ENCODE data around the gene SLC24A4. TPM values are rescaled to one million over a fixed set of nuclear protein-coding genes. Genes with fewer than 3 reads are reported as not detected.

The SLC24A4 gene
- total RNA-seq, 1 donor from 2014 or later = 0.36 TPM

DNA sequence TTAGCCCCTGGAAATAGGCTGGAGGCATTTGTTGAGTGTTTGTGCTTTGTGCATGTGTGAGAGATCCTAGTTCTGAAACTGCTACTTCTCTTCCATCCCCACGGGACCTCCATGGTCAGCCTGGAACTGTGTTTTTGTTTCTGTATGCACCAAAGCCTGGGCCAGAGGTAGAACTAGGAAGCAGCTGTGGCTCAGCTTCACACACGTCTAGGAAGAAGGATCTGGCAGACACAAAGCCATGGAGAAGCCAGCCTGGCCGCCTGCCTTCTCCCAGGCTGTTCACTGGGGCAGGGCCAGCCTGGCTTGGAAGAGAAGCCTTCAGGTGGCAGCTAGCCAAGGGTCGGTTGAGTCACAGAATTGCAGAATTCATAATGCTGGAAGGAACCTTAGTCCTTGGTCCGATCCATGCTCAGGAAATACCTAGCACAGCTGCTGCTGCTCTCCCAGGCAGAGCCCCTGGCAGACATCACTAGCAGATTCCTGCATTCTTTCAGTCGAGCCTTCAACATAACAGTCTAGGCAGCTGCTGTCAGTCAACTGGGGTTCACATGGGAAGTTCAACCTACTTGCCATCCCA is 217.6 kb downstream of the SLC24A4 start:
- TF ChIP-seq, protein P1, sequence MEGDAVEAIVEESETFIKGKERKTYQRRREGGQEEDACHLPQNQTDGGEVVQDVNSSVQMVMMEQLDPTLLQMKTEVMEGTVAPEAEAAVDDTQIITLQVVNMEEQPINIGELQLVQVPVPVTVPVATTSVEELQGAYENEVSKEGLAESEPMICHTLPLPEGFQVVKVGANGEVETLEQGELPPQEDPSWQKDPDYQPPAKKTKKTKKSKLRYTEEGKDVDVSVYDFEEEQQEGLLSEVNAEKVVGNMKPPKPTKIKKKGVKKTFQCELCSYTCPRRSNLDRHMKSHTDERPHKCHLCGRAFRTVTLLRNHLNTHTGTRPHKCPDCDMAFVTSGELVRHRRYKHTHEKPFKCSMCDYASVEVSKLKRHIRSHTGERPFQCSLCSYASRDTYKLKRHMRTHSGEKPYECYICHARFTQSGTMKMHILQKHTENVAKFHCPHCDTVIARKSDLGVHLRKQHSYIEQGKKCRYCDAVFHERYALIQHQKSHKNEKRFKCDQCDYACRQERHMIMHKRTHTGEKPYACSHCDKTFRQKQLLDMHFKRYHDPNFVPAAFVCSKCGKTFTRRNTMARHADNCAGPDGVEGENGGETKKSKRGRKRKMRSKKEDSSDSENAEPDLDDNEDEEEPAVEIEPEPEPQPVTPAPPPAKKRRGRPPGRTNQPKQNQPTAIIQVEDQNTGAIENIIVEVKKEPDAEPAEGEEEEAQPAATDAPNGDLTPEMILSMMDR (IDR thresholded peaks at IDR 0.05; ENCODE audit: borderline replicate concordance) = no peak
- H3K36me3 ChIP-seq = no peaks in the 10 kb centered on the region
- no peaks in the 10 kb centered on the region for H3K27me3 ChIP-seq (ENCODE audit: low read depth)
- H3K27ac ChIP-seq (replicated peaks) = peak overlapping the region; percentile 91
- peaks cover 43% of the 10 kb centered on the region for H3K4me1 ChIP-seq
- DNase-seq = peak; percentile 93
- intact Hi-C loops (cut with micrococcal nuclease) = no loop called here
- H3K9me3 ChIP-seq (replicated peaks) = no peaks in the 10 kb centered on the region
- peak overlapping the region; percentile 38 for H3K4me3 ChIP-seq

DNA sequence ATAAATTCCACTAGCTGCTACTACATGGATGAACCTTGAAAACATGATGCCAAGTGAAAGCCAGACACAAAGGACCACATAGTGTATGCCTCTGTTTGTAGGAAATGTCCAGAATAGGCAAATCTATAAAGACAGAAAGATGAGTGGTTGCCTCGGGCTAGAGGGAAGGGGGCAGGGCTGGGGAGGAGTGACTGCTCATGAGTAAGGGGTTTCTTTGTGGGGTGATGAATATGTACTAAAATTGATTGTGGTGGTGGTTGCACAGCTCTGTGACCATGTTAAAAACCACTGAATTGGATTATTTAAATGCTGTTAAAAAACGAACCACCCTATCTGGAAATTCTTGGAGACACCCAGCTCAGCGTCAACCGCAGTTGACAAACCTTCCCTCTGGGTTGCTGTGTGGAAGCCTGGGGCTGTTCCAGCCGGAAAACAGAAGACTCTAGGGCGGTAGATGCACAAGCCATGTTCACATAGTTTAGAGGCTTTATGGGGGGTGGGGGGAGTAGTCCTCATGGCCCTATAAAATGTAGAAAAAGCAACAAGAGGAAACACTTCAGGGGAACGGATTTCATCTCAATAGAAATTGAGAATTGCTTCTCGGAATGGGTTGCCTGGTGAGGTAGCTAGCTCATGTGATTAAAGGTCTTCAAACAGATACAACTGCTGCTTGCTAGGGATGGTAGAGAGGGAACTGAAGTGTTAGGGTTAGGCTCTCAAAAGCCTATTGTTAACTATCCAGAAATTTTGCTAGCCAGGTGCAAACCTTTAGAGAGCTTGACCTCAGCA is 220.0 kb downstream of the SLC24A4 start:
- no peak for DNase-seq
- H3K9me3 ChIP-seq (replicated peaks) = no peaks in the 10 kb centered on the region
- no peaks in the 10 kb centered on the region for H3K36me3 ChIP-seq
- intact Hi-C loops (cut with micrococcal nuclease) = no loop called here
- no peaks in the 10 kb centered on the region for H3K27me3 ChIP-seq (ENCODE audit: low read depth)
- H3K27ac ChIP-seq (replicated peaks) = no peak overlapping the region
- no peak overlapping the region for H3K4me3 ChIP-seq
- TF ChIP-seq, protein P1 (IDR thresholded peaks at IDR 0.05; ENCODE audit: borderline replicate concordance) = no peak
- peaks cover 33% of the 10 kb centered on the region for H3K4me1 ChIP-seq

DNA sequence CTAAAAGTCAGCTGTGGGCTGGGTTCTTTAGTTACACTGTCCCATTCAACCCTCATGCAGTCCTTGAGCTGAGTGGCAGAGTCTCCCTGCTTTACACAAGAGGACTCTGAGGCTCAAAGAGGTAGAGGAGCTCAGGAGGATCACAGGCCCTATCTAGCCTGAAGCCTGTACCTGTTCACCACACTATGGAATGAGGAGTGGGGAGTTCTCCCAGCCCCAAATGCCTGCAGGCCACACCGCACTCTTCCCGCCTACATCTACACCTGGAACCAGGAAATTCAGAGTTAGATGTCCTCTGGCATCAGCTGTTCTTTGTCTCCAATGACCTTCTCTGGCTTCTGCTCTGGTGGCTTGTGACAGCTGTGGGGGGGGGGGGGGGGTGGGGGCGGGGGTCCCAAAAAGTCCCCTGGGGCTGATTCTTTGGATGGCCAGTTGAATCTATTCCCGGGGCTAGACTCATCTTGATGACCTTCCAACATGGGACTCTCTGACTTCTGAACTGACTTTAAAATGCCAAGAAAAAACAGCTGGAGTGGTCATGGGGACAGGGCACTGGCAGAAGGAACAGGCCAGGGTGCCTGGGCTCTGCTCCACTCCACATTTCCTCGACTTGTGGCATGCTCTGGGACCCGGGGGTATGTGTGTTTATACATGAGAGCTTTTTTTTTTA is 221.2 kb downstream of the SLC24A4 start:
- Histone ChIP-seq H3K27ac (replicated peaks) (no peak overlapping the region), H3K36me3 (no peaks in the 10 kb centered on the region), H3K4me1 (peaks cover 31% of the 10 kb centered on the region), H3K9me3 (replicated peaks) (no peaks in the 10 kb centered on the region), H3K27me3 (ENCODE audit: low read depth) (no peaks in the 10 kb centered on the region), H3K4me3 (no peak overlapping the region)
- no peak for DNase-seq
- TF ChIP-seq, protein P1 (IDR thresholded peaks at IDR 0.05; ENCODE audit: borderline replicate concordance) = no peak
- intact Hi-C loops (cut with micrococcal nuclease) = no loop called here

DNA sequence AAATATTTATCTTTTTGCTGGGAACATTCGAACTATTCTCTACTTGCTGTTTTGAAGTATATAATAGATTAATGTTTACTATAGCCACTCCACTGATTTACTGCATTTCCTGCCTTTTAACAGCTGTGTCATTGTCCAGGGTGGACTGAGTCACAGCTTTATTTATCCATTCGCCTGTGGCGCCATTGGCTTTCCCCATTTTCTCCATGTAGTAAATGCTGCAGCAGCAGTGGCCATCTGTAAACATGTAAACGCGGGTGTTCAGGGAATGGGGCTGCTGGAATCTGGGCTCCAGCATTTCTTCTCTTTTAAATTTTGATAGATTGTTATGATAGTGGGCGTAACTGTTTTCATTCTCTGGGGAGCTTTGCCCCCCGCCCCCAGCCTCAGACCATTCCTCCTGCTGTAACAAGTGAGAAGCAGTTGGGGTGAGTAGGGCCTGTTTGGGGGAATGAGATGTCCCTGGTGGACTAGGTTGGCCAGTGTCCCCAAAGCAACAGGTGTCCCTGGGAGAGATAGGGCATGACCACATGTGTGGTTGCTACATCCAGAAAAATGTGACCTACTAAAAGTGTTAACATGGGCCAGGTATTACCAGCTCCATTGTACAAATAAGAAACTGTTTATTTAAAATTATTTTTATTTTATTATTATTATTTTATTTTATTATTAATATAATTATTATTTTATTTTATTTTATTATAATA is 223.5 kb downstream of the SLC24A4 start:
- TF ChIP-seq, protein P1 (IDR thresholded peaks at IDR 0.05; ENCODE audit: borderline replicate concordance) = no peak
- Histone ChIP-seq H3K9me3 (replicated peaks) (no peaks in the 10 kb centered on the region), H3K4me1 (peaks cover 26% of the 10 kb centered on the region), H3K27me3 (ENCODE audit: low read depth) (no peaks in the 10 kb centered on the region), H3K4me3 (no peak overlapping the region), H3K36me3 (no peaks in the 10 kb centered on the region), H3K27ac (replicated peaks) (no peak overlapping the region)
- DNase-seq = no peak
- intact Hi-C loops (cut with micrococcal nuclease) = no loop called here

DNA sequence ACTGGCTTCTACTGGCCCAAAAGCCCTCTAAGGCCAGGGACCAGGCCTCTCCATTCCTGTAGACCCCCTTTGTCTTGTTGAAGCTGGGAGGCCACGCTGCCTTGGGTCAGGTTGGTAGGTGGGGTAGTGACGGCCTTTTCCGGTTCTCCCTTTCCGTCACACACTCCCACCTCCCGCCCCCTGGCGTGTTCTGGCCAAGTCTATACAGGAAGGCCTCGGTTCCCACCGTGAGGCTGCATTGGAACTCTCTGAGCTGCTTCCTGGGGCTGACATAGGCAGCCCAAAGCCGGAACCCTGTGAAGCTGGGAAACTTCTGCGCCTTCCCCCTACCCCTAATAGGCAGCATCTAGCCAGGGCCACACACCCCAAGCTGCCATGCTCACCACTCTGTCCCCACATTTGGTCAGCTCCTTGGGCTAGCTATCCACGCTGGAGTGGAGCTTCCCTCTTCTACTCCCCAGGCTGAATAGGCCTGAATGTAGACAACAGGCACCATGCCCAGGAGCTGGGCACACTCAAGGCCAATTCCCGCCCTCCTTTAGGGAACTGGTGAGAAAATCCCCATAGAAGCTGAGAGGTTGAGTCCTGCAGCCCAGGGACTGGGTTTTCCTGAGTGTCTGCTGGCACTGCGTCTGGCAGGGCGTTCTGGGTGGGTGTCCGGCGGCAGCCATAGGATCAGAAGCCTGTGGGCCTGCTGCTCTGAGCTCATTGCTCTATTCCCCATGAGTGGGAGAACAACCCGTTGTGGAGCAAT is 226.3 kb downstream of the SLC24A4 start:
- peak; percentile 45 for DNase-seq
- intact Hi-C loops (cut with micrococcal nuclease) = no loop called here
- no peaks in the 10 kb centered on the region for H3K9me3 ChIP-seq (replicated peaks)
- peak overlapping the region; percentile 88 for H3K27ac ChIP-seq (replicated peaks)
- TF ChIP-seq, protein P1 (IDR thresholded peaks at IDR 0.05; ENCODE audit: borderline replicate concordance) = no peak
- H3K4me1 ChIP-seq = peaks cover 54% of the 10 kb centered on the region
- no peaks in the 10 kb centered on the region for H3K36me3 ChIP-seq
- peak overlapping the region; percentile 20 for H3K4me3 ChIP-seq
- no peaks in the 10 kb centered on the region for H3K27me3 ChIP-seq (ENCODE audit: low read depth)
